H9 (cell line): ENCODE measurements around the gene EIF3D. TPM values are rescaled to one million over a fixed set of nuclear protein-coding genes. Genes with fewer than 3 reads are reported as not detected.

ENCODE experiments used
- DNase-seq: peaks from one replicate; pipeline ENCODE4 v3.0.0-alpha.2; 2017
- H2AFZ ChIP-seq: one replicate; pipeline ENCODE4 v1.6.1; 2013; ENCODE audit warnings: mild to moderate bottlenecking, low read length, control low read depth, moderate library complexity
- H2AK5ac ChIP-seq: 2 replicates; pipeline ENCODE4 v1.6.1; 2013; ENCODE audit warnings: low read length, control low read depth, mixed read lengths; ENCODE audit not compliant: insufficient read length
- H2BK120ac ChIP-seq: one replicate; pipeline ENCODE4 v1.6.1; 2013; ENCODE audit warnings: low read depth, mild to moderate bottlenecking, low read length, control low read depth, inconsistent platforms; ENCODE audit not compliant: poor library complexity, severe bottlenecking
- H2BK12ac ChIP-seq: 2 replicates; pipeline ENCODE4 v1.6.1; 2013; ENCODE audit warnings: low read length, control low read depth, mixed read lengths, low read depth; ENCODE audit not compliant: insufficient read length
- H2BK15ac ChIP-seq: 2 replicates; pipeline ENCODE4 v1.6.1; 2013; ENCODE audit warnings: low read depth, low read length, control low read depth
- H2BK20ac ChIP-seq: one replicate; pipeline ENCODE4 v1.6.1; 2013; ENCODE audit warnings: low read depth, mild to moderate bottlenecking, low read length, control low read depth, inconsistent platforms; ENCODE audit not compliant: poor library complexity, severe bottlenecking
- H2BK5ac ChIP-seq: 2 replicates; pipeline ENCODE4 v1.6.1; 2013; ENCODE audit warnings: low read length, control low read depth, mixed read lengths; ENCODE audit not compliant: insufficient read length
- H3K14ac ChIP-seq: 2 replicates; pipeline ENCODE4 v1.6.1; 2013; ENCODE audit warnings: low read length, control low read depth; ENCODE audit not compliant: insufficient read depth
- H3K18ac ChIP-seq: 2 replicates; pipeline ENCODE4 v1.6.1; 2013; ENCODE audit warnings: low read depth, mild to moderate bottlenecking, mixed read lengths, low read length, control low read depth; ENCODE audit not compliant: insufficient read length
- H3K23ac ChIP-seq: 2 replicates; pipeline ENCODE4 v1.6.1; 2013; ENCODE audit warnings: low read length, control low read depth, mixed read lengths, low read depth; ENCODE audit not compliant: insufficient read length
- H3K23me2 ChIP-seq: 2 replicates; pipeline ENCODE4 v1.6.1; 2013; ENCODE audit warnings: low read depth, mild to moderate bottlenecking, mixed read lengths, low read length, control low read depth; ENCODE audit not compliant: insufficient read length, poor library complexity, severe bottlenecking
- H3K27ac ChIP-seq: 2 replicates; pipeline ENCODE4 v1.5.1; 2013; ENCODE audit warnings: low read length, control low read depth, mixed read lengths, low read depth; ENCODE audit not compliant: insufficient read length
- H3K27me3 ChIP-seq: 2 replicates; pipeline ENCODE4 v1.6.1; 2013; ENCODE audit warnings: low read length, control low read depth, inconsistent platforms; ENCODE audit not compliant: insufficient read depth
- H3K4ac ChIP-seq: 2 replicates; pipeline ENCODE4 v1.6.1; 2013; ENCODE audit warnings: low read depth, mild to moderate bottlenecking, control low read depth, inconsistent platforms, low read length, moderate library complexity
- H3K4me1 ChIP-seq: 2 replicates; pipeline ENCODE4 v1.6.1; 2013; ENCODE audit warnings: low read length, control low read depth, inconsistent platforms; ENCODE audit not compliant: insufficient read depth
- H3K4me2 ChIP-seq: 2 replicates; pipeline ENCODE4 v1.6.1; 2013; ENCODE audit warnings: low read length, control low read depth, mixed read lengths; ENCODE audit not compliant: insufficient read length, insufficient read depth
- H3K56ac ChIP-seq: 2 replicates; pipeline ENCODE4 v1.6.1; 2013; ENCODE audit warnings: low read depth, mild to moderate bottlenecking, mixed read lengths, low read length, control low read depth; ENCODE audit not compliant: insufficient read length
- H3K79me1 ChIP-seq: 2 replicates; pipeline ENCODE4 v1.6.1; 2013; ENCODE audit warnings: low read depth, mild to moderate bottlenecking, moderate library complexity, low read length, control low read depth, inconsistent platforms; ENCODE audit not compliant: insufficient read depth, poor library complexity, severe bottlenecking
- H3K79me2 ChIP-seq: 2 replicates; pipeline ENCODE4 v1.6.1; 2013; ENCODE audit warnings: low read length, control low read depth, inconsistent platforms; ENCODE audit not compliant: insufficient read depth
- H3K9ac ChIP-seq: 2 replicates; pipeline ENCODE4 v1.6.1; 2013; ENCODE audit warnings: low read length, control low read depth, mixed read lengths; ENCODE audit not compliant: insufficient read length; ENCODE audit errors: extremely low read depth
- H3K9me3 ChIP-seq: one replicate; pipeline ENCODE4 v1.6.1; 2013; ENCODE audit warnings: low read depth, low read length, inconsistent platforms; ENCODE audit not compliant: control insufficient read depth
- H3T11ph ChIP-seq: one replicate; pipeline ENCODE4 v1.6.1; 2013; ENCODE audit warnings: mild to moderate bottlenecking, low read length, control low read depth, inconsistent platforms
- H4K20me1 ChIP-seq: one replicate; pipeline ENCODE4 v1.6.1; 2013; ENCODE audit not compliant: control insufficient read depth, insufficient read length, insufficient read depth
- H4K5ac ChIP-seq: 2 replicates; pipeline ENCODE4 v1.6.1; 2013; ENCODE audit warnings: low read depth, mild to moderate bottlenecking, mixed read lengths, low read length, control low read depth; ENCODE audit not compliant: insufficient read length
- H4K8ac ChIP-seq: replicated peaks from 2 replicates; pipeline ENCODE4 v1.6.1; 2013; ENCODE audit warnings: low read length, control low read depth, mixed read lengths, low read depth; ENCODE audit not compliant: insufficient read length
- H4K91ac ChIP-seq: 2 replicates; pipeline ENCODE4 v1.6.1; 2013; ENCODE audit warnings: low read depth, mild to moderate bottlenecking, moderate library complexity, mixed read lengths, low read length, control low read depth; ENCODE audit not compliant: insufficient read length
- H3K27ac Mint-ChIP-seq, 3 experiments: 2 replicates in 2 of 3; 3 replicates in 1 of 3; pipeline ENCODE4 v1.8.0; 2020 to 2021; ENCODE audit warnings: mixed read lengths in 3 of 3, mild to moderate bottlenecking in 1 of 3, moderate library complexity in 1 of 3
- H3K27me3 Mint-ChIP-seq: 2 replicates; pipeline ENCODE4 v1.8.0; 2021; ENCODE audit warnings: low read depth, mild to moderate bottlenecking, moderate library complexity, mixed read lengths
- H3K36me3 Mint-ChIP-seq, 3 experiments: 2 replicates in 2 of 3; 3 replicates in 1 of 3; pipeline ENCODE4 v1.8.0; 2020 to 2021; ENCODE audit warnings: low read depth in 3 of 3, mixed read lengths in 3 of 3; ENCODE audit not compliant: insufficient read depth in 1 of 3
- H3K4me1 Mint-ChIP-seq, 2 experiments: 2 replicates each; pipeline ENCODE4 v1.8.0; 2020; ENCODE audit warnings: mixed read lengths in 2 of 2
- H3K4me3 Mint-ChIP-seq, 2 experiments: 2 replicates in 1 of 2; 3 replicates in 1 of 2; pipeline ENCODE4 v1.8.0; 2020 to 2021; ENCODE audit warnings: mild to moderate bottlenecking in 2 of 2, mixed read lengths in 2 of 2, moderate library complexity in 1 of 2
- H3K9me3 Mint-ChIP-seq, 2 experiments: 2 replicates in 1 of 2; 3 replicates in 1 of 2; pipeline ENCODE4 v1.8.0; 2020; ENCODE audit warnings: mild to moderate bottlenecking in 2 of 2, mixed read lengths in 2 of 2, moderate library complexity in 1 of 2
- WGBS: extraction: QIAGEN DNeasy Blood & Tissue Kit; methylation state at CpG from one replicate; pipeline ENCODE4 v1.1.7; 2013; ENCODE audit warnings: missing lambda C conversion rate, low lambda C conversion rate, mixed read lengths; ENCODE audit not compliant: insufficient read length; ENCODE audit errors: extremely low coverage; 5-methylcytosine and 5-hydroxymethylcytosine counted together
- total RNA-seq: library from RNA; stranded (reverse); gene quantifications from 2 replicates; pipeline ENCODE4 v1.2.1, GENCODE V29; 2021
- TF ChIP-seq, protein P1 (sequence below): fragments of 200-600 bp; sonication (generic); conservative IDR thresholded peaks from 3 replicates; pipeline ENCODE4 v1.8.0; 2021; ENCODE audit warnings: antibody characterized with exemption, mild to moderate bottlenecking

Gene EIF3D
- total RNA-seq, 1 experiment from 2014 or later = 198 TPM

DNA sequence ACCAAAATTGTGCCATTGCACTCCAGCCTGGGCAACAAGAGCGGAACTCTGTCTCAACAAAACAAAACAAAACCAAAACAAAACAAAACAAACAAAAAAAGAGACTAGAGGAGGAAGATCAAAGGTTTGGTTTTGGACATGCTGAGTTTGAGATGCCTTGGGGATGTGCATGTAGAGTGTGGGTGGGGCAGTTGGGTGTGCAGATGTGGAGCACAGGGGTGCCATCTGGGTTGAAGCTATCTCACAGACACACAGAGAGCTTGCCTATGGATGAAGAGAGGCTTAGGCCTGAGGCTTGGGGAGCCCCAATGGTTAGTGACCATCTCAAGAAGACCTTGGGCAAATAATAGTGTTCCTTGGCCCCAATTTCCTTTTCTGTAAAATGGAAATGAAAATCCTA, 45.8 kb upstream of the EIF3D start:
- no peaks in the 10 kb centered on the region for H3K23me2 ChIP-seq
- no peak overlapping the region for H3K4ac ChIP-seq
- H2BK12ac ChIP-seq = no peak overlapping the region
- no peaks in the 10 kb centered on the region for H3K27me3 ChIP-seq
- H3K27ac ChIP-seq = no peak overlapping the region
- H3K79me1 ChIP-seq = no peaks in the 10 kb centered on the region
- H2BK120ac ChIP-seq = no peak overlapping the region
- no peak overlapping the region for H4K8ac ChIP-seq
- H2BK5ac ChIP-seq = no peak overlapping the region
- H3T11ph ChIP-seq = no peak overlapping the region
- H3K9me3 Mint-ChIP-seq = no peaks in the 10 kb centered on the region
- H3K4me1 Mint-ChIP-seq = peaks cover 13 to 14% of the 10 kb centered on the region in 2 experiments
- H3K23ac ChIP-seq = no peak overlapping the region
- H3K27me3 Mint-ChIP-seq = peaks cover 9% of the 10 kb centered on the region
- H4K20me1 ChIP-seq = no peaks in the 10 kb centered on the region
- H2BK15ac ChIP-seq = no peak overlapping the region
- no peak for DNase-seq
- TF ChIP-seq, protein P1, sequence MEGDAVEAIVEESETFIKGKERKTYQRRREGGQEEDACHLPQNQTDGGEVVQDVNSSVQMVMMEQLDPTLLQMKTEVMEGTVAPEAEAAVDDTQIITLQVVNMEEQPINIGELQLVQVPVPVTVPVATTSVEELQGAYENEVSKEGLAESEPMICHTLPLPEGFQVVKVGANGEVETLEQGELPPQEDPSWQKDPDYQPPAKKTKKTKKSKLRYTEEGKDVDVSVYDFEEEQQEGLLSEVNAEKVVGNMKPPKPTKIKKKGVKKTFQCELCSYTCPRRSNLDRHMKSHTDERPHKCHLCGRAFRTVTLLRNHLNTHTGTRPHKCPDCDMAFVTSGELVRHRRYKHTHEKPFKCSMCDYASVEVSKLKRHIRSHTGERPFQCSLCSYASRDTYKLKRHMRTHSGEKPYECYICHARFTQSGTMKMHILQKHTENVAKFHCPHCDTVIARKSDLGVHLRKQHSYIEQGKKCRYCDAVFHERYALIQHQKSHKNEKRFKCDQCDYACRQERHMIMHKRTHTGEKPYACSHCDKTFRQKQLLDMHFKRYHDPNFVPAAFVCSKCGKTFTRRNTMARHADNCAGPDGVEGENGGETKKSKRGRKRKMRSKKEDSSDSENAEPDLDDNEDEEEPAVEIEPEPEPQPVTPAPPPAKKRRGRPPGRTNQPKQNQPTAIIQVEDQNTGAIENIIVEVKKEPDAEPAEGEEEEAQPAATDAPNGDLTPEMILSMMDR = no peak
- no peak overlapping the region for H2AK5ac ChIP-seq
- H3K9me3 ChIP-seq = no peaks in the 10 kb centered on the region
- H3K4me3 Mint-ChIP-seq = no peak overlapping the region
- no peak overlapping the region for H2AFZ ChIP-seq
- H3K4me1 ChIP-seq = no peaks in the 10 kb centered on the region
- no peak overlapping the region for H3K27ac Mint-ChIP-seq
- WGBS = no CpG with 5 or more reads among the region's 1 CpG
- H3K14ac ChIP-seq = no peak overlapping the region
- H3K9ac ChIP-seq = no peak overlapping the region
- no peak overlapping the region for H3K18ac ChIP-seq
- H2BK20ac ChIP-seq = no peak overlapping the region
- no peaks in the 10 kb centered on the region for H3K36me3 Mint-ChIP-seq
- no peak overlapping the region for H4K91ac ChIP-seq
- H3K4me2 ChIP-seq = no peak overlapping the region
- H3K56ac ChIP-seq = no peak overlapping the region
- H4K5ac ChIP-seq = no peak overlapping the region
- H3K79me2 ChIP-seq = no peaks in the 10 kb centered on the region
